Pancreas (tissue), 10 donors: Measurements from ENCODE around the gene SMARCC2. TPM values are rescaled to one million over a fixed set of nuclear protein-coding genes. Genes with fewer than 3 reads are reported as not detected.

Experiments
- ATAC-seq, 4 donors: fragments of 200-7000 bp; cut with Tn5 transposase; one replicate each; pipeline versions ENCODE4 v1.8.0 to v1.9.1; 2020; ENCODE audit warnings: mild to moderate bottlenecking in 4 of 4, moderate library complexity in 4 of 4
- DNase-seq, 6 donors: peaks; one replicate each; pipeline ENCODE4 v3.0.0-alpha.2; 2020
- FAIRE-seq: peaks from 2 replicates; lab custom pipeline; 2012; peaks lifted over from hg19 to GRCh38; lab: Jason Lieb, UNC
- H3K27ac ChIP-seq, 4 donors: fragments of 200-600 bp; sonication (generic); 1 replicate in 3 of 4; 2 replicates in 1 of 4; pipeline versions ENCODE4 v1.5.0 to v1.8.0; 2020
- H3K27me3 ChIP-seq, 4 donors: fragments of 200-600 bp; one replicate each; pipeline ENCODE4 v1.8.0; 2021
- H3K36me3 ChIP-seq, 3 donors: fragments of 200-600 bp; sonication (generic) in 1 of 3; one replicate each; pipeline versions ENCODE4 v1.5.0 to v1.8.0; 2020 to 2021
- H3K4me1 ChIP-seq, 3 donors: fragments of 200-600 bp; one replicate each; pipeline ENCODE4 v1.8.0; 2021
- H3K4me3 ChIP-seq, 4 donors: fragments of 200-600 bp; sonication (generic) in 2 of 4; one replicate each; pipeline versions ENCODE4 v1.5.0 to v1.8.0; 2020 to 2021
- H3K9me3 ChIP-seq, 4 donors: fragments of 200-600 bp; one replicate each; pipeline ENCODE4 v1.8.0; 2021
- CTCF ChIP-seq, 4 donors: fragments of 200-600 bp; sonication (generic) in 3 of 4; IDR thresholded peaks; one replicate each; pipeline versions ENCODE4 v1.5.0 to v1.8.0; 2021; ENCODE audit warnings: antibody characterized with exemption in 4 of 4
- WGBS, 2 donors: extraction: QIAGEN DNeasy Blood & Tissue Kit; methylation state at CpG; one replicate each; pipeline ENCODE4 v1.1.7; 2013; 5-methylcytosine and 5-hydroxymethylcytosine counted together
- intact Hi-C, 3 donors: fragments of 100-400 bp; cut with DNase I; formaldehyde crosslinking; loops; one replicate each; pipeline versions ENCODE4 v1.11.1 to v1.14.2; 2022
- polyA plus RNA-seq, 2 donors: library from polyadenylated mRNA; stranded (reverse); fragments of 200-250 nt; gene quantifications; one replicate each; pipeline ENCODE4 v1.2.3, GENCODE V29; 2013
- total RNA-seq, 6 donors: library from RNA; stranded (reverse); fragmentation: NEBNext Ultra II Directional in 4 of 6; extraction: Animal tissue kit (Norgen Biotek cat#: 25700) in 4 of 6; gene quantifications; one replicate each; pipeline versions ENCODE4 v1.2.1 to v1.2.4, GENCODE V29; 2021 to 2023
- donor health status: healthy with polysubstance abuse.
- donor health status: DM: no; HTN: no; CAD: no; lungs with moderate emphysema.
- donor health status: DM: no; HTN: no; CAD: no.
- donor health status: control.
- donor health status: control.
- donor health status: Bipolar disorder and iron deficiency.
- donor health status: DM: yes; HTN: yes; CAD: no.
- donor health status: DM: no; HTN: no; CAD: no.
- donor health status: DM: no; HTN: no; CAD: no.
- donor health status: DM: yes; HTN: yes; CAD: no.

Gene SMARCC2
- total and polyA plus RNA-seq, 8 donors = 26.3 to 64.5 (median 38.2) TPM

DNA sequence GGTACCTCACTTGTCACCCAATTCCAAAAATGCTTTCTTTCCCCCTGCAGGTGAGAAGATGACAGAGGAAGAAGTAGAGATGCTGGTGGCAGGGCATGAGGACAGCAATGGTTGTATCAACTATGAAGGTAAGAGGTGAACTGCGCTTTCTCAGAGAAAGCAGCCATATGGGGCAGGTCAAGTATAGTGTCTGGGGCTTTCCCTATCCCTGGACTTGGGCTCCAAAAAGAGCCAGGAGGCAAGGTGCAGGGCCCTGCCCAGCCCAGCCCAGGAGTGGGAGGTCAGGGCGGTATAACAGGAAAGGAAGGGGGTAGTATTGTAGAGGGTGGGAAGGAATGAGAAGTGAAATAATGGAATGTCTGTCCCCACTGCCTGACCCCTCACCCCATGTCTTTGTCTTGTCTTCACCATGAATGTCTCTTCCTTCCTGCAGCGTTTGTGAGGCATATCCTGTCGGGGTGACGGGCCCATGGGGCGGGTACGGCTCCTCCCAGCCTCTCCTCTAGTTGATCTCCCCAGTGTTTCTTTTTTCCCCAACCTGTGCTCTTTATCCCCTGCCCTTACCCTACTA lies 29.0 kb downstream of the SMARCC2 start:
- DNase-seq (no peak), FAIRE-seq (no peak), ATAC-seq (no peak)
- Histone ChIP-seq H3K36me3 (peaks cover 0 to 51% (median 19%) of the 10 kb centered on the region in 3 donors), H3K27me3 (no peaks in the 10 kb centered on the region), H3K27ac (peak overlapping the region in 2 of 4 donors; percentile 96), H3K4me3 (peak overlapping the region in 3 of 4 donors; percentile 54 to 86 (median 68)), H3K9me3 (no peaks in the 10 kb centered on the region), H3K4me1 (peaks cover 8 to 23% (median 13%) of the 10 kb centered on the region in 3 donors)
- intact Hi-C loops = no loop called here
- WGBS, 2 donors = 49 to 68% methylated on average over 6 to 7 of the region's 7 CpGs
- TF ChIP-seq CTCF (IDR thresholded peaks at IDR 0.05) = no peak

DNA sequence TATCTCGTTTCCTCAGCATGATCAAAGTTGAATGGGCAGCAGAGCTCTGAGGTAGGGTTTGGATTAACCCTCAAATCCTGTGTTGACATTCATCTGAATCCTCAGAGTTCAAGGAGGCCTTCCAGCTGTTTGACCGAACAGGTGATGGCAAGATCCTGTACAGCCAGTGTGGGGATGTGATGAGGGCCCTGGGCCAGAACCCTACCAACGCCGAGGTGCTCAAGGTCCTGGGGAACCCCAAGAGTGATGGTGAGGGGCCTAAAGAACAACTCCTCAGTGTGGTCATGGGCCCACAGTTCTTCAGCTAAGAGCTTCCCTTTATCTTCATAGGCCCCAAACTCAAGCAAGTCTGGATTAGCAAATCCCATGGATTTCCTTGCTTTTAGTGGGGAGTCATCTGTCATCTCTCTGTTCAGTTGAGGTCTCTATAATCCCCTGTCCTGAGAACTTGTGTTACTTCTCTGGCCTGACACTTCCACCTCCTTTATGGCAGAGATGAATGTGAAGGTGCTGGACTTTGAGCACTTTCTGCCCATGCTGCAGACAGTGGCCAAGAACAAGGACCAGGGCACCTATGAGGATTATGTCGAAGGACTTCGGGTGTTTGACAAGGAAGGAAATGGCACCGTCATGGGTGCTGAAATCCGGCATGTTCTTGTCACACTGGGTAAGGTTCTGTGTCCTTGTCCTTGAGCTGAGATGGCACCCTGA lies 29.6 kb downstream of the SMARCC2 start:
- Histone ChIP-seq H3K4me3 (peak overlapping the region; percentile 54 to 86 (median 71)), H3K9me3 (no peaks in the 10 kb centered on the region), H3K4me1 (peaks cover 8 to 23% (median 13%) of the 10 kb centered on the region in 3 donors), H3K27ac (peak overlapping the region in 3 of 4 donors; percentile 86 to 96 (median 96)), H3K36me3 (peaks cover 0 to 45% (median 19%) of the 10 kb centered on the region in 3 donors), H3K27me3 (no peaks in the 10 kb centered on the region)
- FAIRE-seq (no peak), DNase-seq (no peak), ATAC-seq (no peak)
- TF ChIP-seq CTCF (IDR thresholded peaks at IDR 0.05) = no peak
- 10% methylated on average over 8 of the region's 8 CpGs for WGBS, 2 donors
- intact Hi-C loops = no loop called here

GRCh38 chr12:56158926-56159461 lies 30.3 kb downstream of the SMARCC2 start:
- Histone ChIP-seq H3K9me3 (no peaks in the 10 kb centered on the region), H3K4me3 (peak overlapping the region; percentile 54 to 86 (median 71)), H3K4me1 (peaks cover 8 to 23% (median 13%) of the 10 kb centered on the region in 3 donors), H3K27me3 (no peaks in the 10 kb centered on the region), H3K27ac (peak overlapping the region; percentile 67 to 96 (median 91)), H3K36me3 (peaks cover 0 to 41% (median 19%) of the 10 kb centered on the region in 3 donors)
- intact Hi-C loops = no loop called here
- ATAC-seq = peak; percentile 43 to 69 (median 58)
- FAIRE-seq = no peak
- 0 to 1% methylated on average over 6 of the region's 6 CpGs for WGBS, 2 donors
- peak; percentile 58 to 81 (median 72) for DNase-seq
- TF ChIP-seq CTCF (IDR thresholded peaks at IDR 0.05) = no peak

DNA sequence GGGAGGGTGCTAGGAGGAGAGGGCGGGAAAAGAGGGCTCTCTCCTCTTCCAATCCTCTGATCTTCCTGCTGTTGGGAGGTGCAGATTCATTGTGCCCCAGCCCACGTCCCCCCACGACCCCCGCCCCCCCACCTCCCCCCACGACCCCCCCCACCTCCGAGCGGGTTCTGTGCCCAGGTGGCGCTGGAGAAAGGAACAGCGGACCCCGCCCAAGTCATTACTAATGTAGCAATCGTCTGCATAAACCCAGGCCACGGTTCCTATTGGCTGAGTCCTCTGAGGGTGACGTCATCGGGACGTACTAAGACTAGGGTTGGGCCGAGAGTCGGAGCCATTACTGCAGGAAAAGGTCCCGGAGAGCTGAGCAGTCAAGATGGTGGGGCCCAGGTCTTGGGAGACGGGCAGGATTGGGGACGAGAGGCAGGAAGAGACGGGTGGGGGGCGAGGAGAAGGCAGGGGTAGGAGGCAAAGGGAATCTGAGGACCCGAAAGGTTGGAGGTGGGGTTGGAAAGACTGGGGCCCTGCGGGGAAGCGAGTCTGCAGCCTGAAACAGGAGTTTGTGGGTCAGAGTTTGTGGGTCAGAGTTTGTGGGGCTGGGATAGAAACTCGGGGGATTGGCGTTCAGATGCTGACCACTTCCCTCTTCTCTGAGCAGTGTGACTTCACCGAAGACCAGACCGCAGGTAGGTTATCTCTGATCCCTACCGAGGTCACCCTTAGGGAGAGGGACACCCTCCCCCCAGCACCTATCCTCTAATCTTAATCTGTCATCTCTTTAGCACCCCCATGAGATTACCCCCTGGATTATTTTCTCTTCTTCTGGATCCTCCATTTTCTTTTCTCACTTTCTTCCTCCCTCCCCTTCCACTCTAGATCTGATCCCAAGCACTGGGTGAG lies 31.0 kb downstream of the SMARCC2 start, which contains the start of gene MYL6:
MYL6 (plus strand) TSS at position 331 of the 897 bp plus-strand sequence; CDS start at position 374, 43 bp downstream.
- no peak for FAIRE-seq
- peak; percentile 89 to 94 (median 90) for ATAC-seq
- H3K4me1 ChIP-seq = peaks cover 8 to 23% (median 13%) of the 10 kb centered on the region in 3 donors

More for the DNA sequence above, 31.0 kb downstream of the SMARCC2 start, which contains the start of gene MYL6:
- TF ChIP-seq CTCF (IDR thresholded peaks at IDR 0.05) = no peak
- peak; percentile 85 to 98 (median 96) for DNase-seq
- no peaks in the 10 kb centered on the region for H3K27me3 ChIP-seq
- peak within 1 kb of the TSS; percentile 67 to 96 (median 91) for H3K27ac ChIP-seq
- WGBS, 2 donors = 0 to 1% methylated on average over 29 to 30 of the region's 30 CpGs
- intact Hi-C loops = no loop called here
- H3K4me3 ChIP-seq = peak within 1 kb of the TSS; percentile 54 to 86 (median 71)
- H3K9me3 ChIP-seq = no peaks in the 10 kb centered on the region
- peaks cover 0 to 34% (median 19%) of the 10 kb centered on the region in 3 donors for H3K36me3 ChIP-seq
